Esophagus squamous epithelium (tissue), 4 donors: ENCODE measurements around the gene ARL8B.

Source experiments
- CTCF ChIP-seq, 6 experiments: fragments of 450-650 bp in 4 of 6; fragments of 200-600 bp in 2 of 6; sonication (generic) in 2 of 6; IDR thresholded peaks; one replicate each; pipeline ENCODE4 v1.5.1; 2016 to 2019; ENCODE audit warnings: antibody characterized with exemption in 6 of 6, mild to moderate bottlenecking in 4 of 6, moderate library complexity in 4 of 6
- POLR2A ChIP-seq, 4 donors: fragments of 450-650 bp; IDR thresholded peaks; one replicate each; pipeline ENCODE4 v1.6.1; 2017; ENCODE audit warnings: antibody characterized with exemption in 4 of 4, mild to moderate bottlenecking in 4 of 4, moderate library complexity in 3 of 4

- TF ChIP-seq CTCF (IDR thresholded peaks at IDR 0.05): no peak
- no peak for TF ChIP-seq POLR2A (IDR thresholded peaks at IDR 0.05)
These were observed 77.1 kb downstream of the ARL8B start for GRCh38 chr3:5198986-5199731.
